Fibroblast of lung (primary cell): ENCODE data around the gene KREMEN1. TPM values are rescaled to one million over a fixed set of nuclear protein-coding genes. Genes with fewer than 3 reads are reported as not detected.

Experiments used
- DNase-seq, 2 donors: peaks; one replicate each; pipeline versions ENCODE4 v3.0.0 to v3.0.0-alpha.2; 2010; ENCODE audit warnings: low read depth in 2 of 2
- H2AFZ ChIP-seq: 2 replicates; pipeline ENCODE4 v1.5.1; 2012; ENCODE audit warnings: low read length, control low read depth, inconsistent platforms
- H3K27ac ChIP-seq: 2 replicates; pipeline ENCODE4 v1.5.1; 2011; ENCODE audit warnings: low read length, control low read depth; ENCODE audit not compliant: insufficient read depth
- H3K27me3 ChIP-seq: 2 replicates; pipeline ENCODE4 v1.5.1; 2011; ENCODE audit warnings: mild to moderate bottlenecking, low read length; ENCODE audit not compliant: control insufficient read depth, insufficient read depth
- H3K36me3 ChIP-seq: 2 replicates; pipeline ENCODE4 v1.5.1; 2011; ENCODE audit warnings: low read length; ENCODE audit not compliant: control insufficient read depth, insufficient read depth
- H3K4me1 ChIP-seq: 2 replicates; pipeline ENCODE4 v1.5.1; 2011; ENCODE audit warnings: low read length; ENCODE audit not compliant: control insufficient read depth, insufficient read depth; ENCODE audit errors: extremely low read depth
- H3K4me2 ChIP-seq: 2 replicates; pipeline ENCODE4 v1.5.1; 2011; ENCODE audit warnings: low read length, control low read depth; ENCODE audit not compliant: insufficient read depth; ENCODE audit errors: extremely low read depth
- H3K4me3 ChIP-seq, 4 experiments: fragments of 200-600 bp in 1 of 4; sonication (generic) in 1 of 4; replicated peaks in 1 of 4; 2 replicates each; pipeline ENCODE4 v1.5.1; 2011 to 2016; ENCODE audit warnings: low read length in 4 of 4, low read depth in 3 of 4, mild to moderate bottlenecking in 3 of 4, control low read depth in 2 of 4, inconsistent platforms in 1 of 4, mixed read lengths in 1 of 4; ENCODE audit not compliant: insufficient read depth in 1 of 4; ENCODE audit errors: control extremely low read depth in 1 of 4
- H3K79me2 ChIP-seq: 2 replicates; pipeline ENCODE4 v1.5.1; 2012; ENCODE audit warnings: mild to moderate bottlenecking, low read length, inconsistent platforms; ENCODE audit not compliant: control insufficient read depth, insufficient read depth
- H3K9ac ChIP-seq: 2 replicates; pipeline ENCODE4 v1.5.1; 2011; ENCODE audit warnings: mild to moderate bottlenecking, low read length, control low read depth; ENCODE audit not compliant: insufficient read depth
- H3K9me3 ChIP-seq: 2 replicates; pipeline ENCODE4 v1.5.1; 2012; ENCODE audit warnings: low read depth, low read length; ENCODE audit not compliant: control insufficient read depth, insufficient read depth
- H4K20me1 ChIP-seq: 2 replicates; pipeline ENCODE4 v1.5.1; 2011; ENCODE audit warnings: low read length; ENCODE audit not compliant: control insufficient read depth, insufficient read depth; ENCODE audit errors: extremely low read depth
- CTCF ChIP-seq, 2 donors: IDR thresholded peaks in 1 of 2; conservative IDR thresholded peaks in 1 of 2; 1 replicate in 1 of 2; 2 replicates in 1 of 2; pipeline ENCODE4 v1.5.1; 2011 to 2012; ENCODE audit warnings: low read length in 2 of 2, control low read depth in 1 of 2, inconsistent platforms in 1 of 2, low read depth in 1 of 2, mild to moderate bottlenecking in 1 of 2
- EZH2 ChIP-seq: IDR thresholded peaks from 2 replicates; pipeline ENCODE4 v1.5.1; 2012; ENCODE audit warnings: low read length, control low read depth, mild to moderate bottlenecking; ENCODE audit errors: missing control alignments
- polyA plus RNA-seq, 2 donors: library from polyadenylated mRNA; depleted of rRNA in 1 of 2; stranded (reverse) in 1 of 2; unstranded in 1 of 2; fragments of >200 nt; gene quantifications; 2 replicates each; pipeline ENCODE4 v1.2.1, GENCODE V29; 2011 to 2012; ENCODE audit warnings: missing spikeins in 1 of 2
- total RNA-seq: library from RNA; depleted of rRNA; stranded (reverse); fragments of >200 nt; gene quantifications from 2 replicates; pipeline ENCODE4 v1.2.1, GENCODE V29; 2014

KREMEN1 gene
- total and polyA plus RNA-seq, 2 donors (not counting 1 experiment from before 2014, with no cell fraction given), result 7.0 to 12.9 TPM

GRCh38 chr22:29207562-29208501 lies 135.0 kb downstream of the KREMEN1 start:
- DNase-seq, result no peak
- H3K27me3 ChIP-seq, result peaks cover 33% of the 10 kb centered on the region
- H3K79me2 ChIP-seq, result no peaks in the 10 kb centered on the region
- H3K27ac ChIP-seq, result no peak overlapping the region
- no peaks in the 10 kb centered on the region for H3K9me3 ChIP-seq
- H2AFZ ChIP-seq, result no peak overlapping the region
- H3K4me2 ChIP-seq, result no peak overlapping the region
- no peak overlapping the region for H3K9ac ChIP-seq
- H3K4me3 ChIP-seq, result no peak overlapping the region
- TF ChIP-seq CTCF (conservative IDR thresholded peaks at IDR 0.05 in 1 of 2, IDR thresholded peaks at IDR 0.05 in 1 of 2; ENCODE audit: low read depth in 1 of 2, low read length in 2 of 2), result no peak
- no peak for TF ChIP-seq EZH2
- no peaks in the 10 kb centered on the region for H4K20me1 ChIP-seq
- no peaks in the 10 kb centered on the region for H3K36me3 ChIP-seq
- H3K4me1 ChIP-seq, result no peaks in the 10 kb centered on the region

GRCh38 chr22:29208502-29208862 lies 135.6 kb downstream of the KREMEN1 start:
- no peak overlapping the region for H2AFZ ChIP-seq
- H4K20me1 ChIP-seq, result no peaks in the 10 kb centered on the region

More at GRCh38 chr22:29208502-29208862, 135.6 kb downstream of the KREMEN1 start:
- Histone ChIP-seq H3K36me3 (no peaks in the 10 kb centered on the region), H3K9ac (no peak overlapping the region), H3K27me3 (peaks cover 33% of the 10 kb centered on the region), H3K4me3 (no peak overlapping the region), H3K27ac (no peak overlapping the region), H3K79me2 (no peaks in the 10 kb centered on the region), H3K9me3 (no peaks in the 10 kb centered on the region), H3K4me1 (no peaks in the 10 kb centered on the region), H3K4me2 (no peak overlapping the region)
- TF ChIP-seq EZH2 (no peak), CTCF (conservative IDR thresholded peaks at IDR 0.05 in 1 of 2, IDR thresholded peaks at IDR 0.05 in 1 of 2; ENCODE audit: low read depth in 1 of 2, low read length in 2 of 2) (no peak)
- no peak for DNase-seq
